HCT116 (cell line): ENCODE results near the gene MAP2K6. TPM values are rescaled to one million over a fixed set of nuclear protein-coding genes. Genes with fewer than 3 reads are reported as not detected.

ENCODE experiments used
- ATAC-seq: fragments of 200-7000 bp; cut with Tn5 transposase; 2 replicates; pipeline ENCODE4 v1.9.1; 2020; ENCODE audit warnings: mild to moderate bottlenecking, moderate library complexity
- BruUV-seq: library from RNA; stranded (reverse); fragments of 400-500 nt; replicated peaks from 2 replicates; lab custom pipeline; 2021; lab: Mats Ljungman, UMichigan
- CTCF ChIA-PET: fragments of 300-600 bp; sonication (Branson Sonifier 250); formaldehyde crosslinking; loops from one replicate; lab custom pipeline; 2021; ENCODE audit warnings: antibody characterized with exemption; lab: Charles Lee
- POLR2A ChIA-PET: fragments of 300-600, 350-600 bp; sonication (Branson Sonifier 250); formaldehyde crosslinking; loops from one replicate; lab custom pipeline; 2021; ENCODE audit warnings: antibody characterized with exemption; lab: Charles Lee
- RAD21 ChIA-PET, 2 experiments: fragments of 300-600 bp; sonication (Branson Sonifier 250); formaldehyde crosslinking; loops; one replicate each; lab custom pipeline; 2023; ENCODE audit warnings: low total read pairs in 2 of 2; ENCODE audit not compliant: uncharacterized antibody in 2 of 2, unreplicated experiment in 2 of 2, low non-redundant PET in 1 of 2; lab: Charles Lee
- DNase-seq: peaks from one replicate; pipeline ENCODE4 v3.0.0-alpha.2; 2010; ENCODE audit warnings: low read depth, low spot score
- H2AFZ ChIP-seq: fragments of 200-600 bp; shearing (Covaris generic), sonication (generic); 2 replicates; pipeline ENCODE4 v1.6.1; 2017; ENCODE audit warnings: low read depth, mixed run types, mixed read lengths, antibody characterized with exemption, low read length; ENCODE audit not compliant: poor library complexity, severe bottlenecking
- H3K27ac ChIP-seq: 2 replicates; pipeline ENCODE4 v1.5.1; 2012; ENCODE audit warnings: low read depth, low read length
- H3K27me3 ChIP-seq: fragments of 200-600 bp; sonication (generic); 2 replicates; pipeline ENCODE4 v1.6.1; 2016; ENCODE audit warnings: mixed run types, low read length, mixed read lengths; ENCODE audit not compliant: insufficient read depth
- H3K36me3 ChIP-seq, 2 experiments: fragments of 200-500 bp in 1 of 2; fragments of 200-600 bp in 1 of 2; sonication (Bioruptor generic) in 1 of 2; sonication (generic) in 1 of 2; 2 replicates each; pipeline versions ENCODE4 v1.5.1 to v1.6.1; 2014 to 2016; ENCODE audit warnings: low read length in 2 of 2, inconsistent platforms in 1 of 2, mixed read lengths in 1 of 2, mixed run types in 1 of 2; ENCODE audit not compliant: insufficient read depth in 2 of 2, control insufficient read depth in 1 of 2
- H3K4me1 ChIP-seq, 2 experiments: fragments of 200-600 bp in 1 of 2; sonication (generic) in 1 of 2; 2 replicates each; pipeline versions ENCODE4 v1.5.1 to v1.6.1; 2012 to 2017; ENCODE audit warnings: low read length in 2 of 2, inconsistent platforms in 1 of 2, mild to moderate bottlenecking in 1 of 2, mixed read lengths in 1 of 2, mixed run types in 1 of 2, moderate library complexity in 1 of 2; ENCODE audit not compliant: insufficient read depth in 2 of 2, control insufficient read depth in 1 of 2
- H3K4me2 ChIP-seq: fragments of 200-600 bp; sonication (generic); 2 replicates; pipeline ENCODE4 v1.6.1; 2017; ENCODE audit warnings: mixed run types, low read length, mixed read lengths
- H3K4me3 ChIP-seq, 2 experiments: fragments of 200-600 bp in 1 of 2; sonication (generic) in 1 of 2; replicated peaks in 1 of 2; 2 replicates each; pipeline ENCODE4 v1.5.1; 2011 to 2016; ENCODE audit warnings: low read length in 2 of 2, control low read depth in 1 of 2, low read depth in 1 of 2, mild to moderate bottlenecking in 1 of 2, mixed read lengths in 1 of 2, mixed run types in 1 of 2
- H3K79me2 ChIP-seq: fragments of 200-600 bp; sonication (generic); 2 replicates; pipeline ENCODE4 v1.6.1; 2017; ENCODE audit warnings: mild to moderate bottlenecking, mixed run types, low read length, moderate library complexity, mixed read lengths; ENCODE audit not compliant: insufficient read depth
- H3K9ac ChIP-seq: fragments of 200-600 bp; sonication (generic); 2 replicates; pipeline ENCODE4 v1.6.1; 2016; ENCODE audit warnings: low read length, mixed read lengths
- H3K9me2 ChIP-seq: fragments of 200-600 bp; sonication (generic), shearing (Covaris generic); 2 replicates; pipeline ENCODE4 v1.6.1; 2017; ENCODE audit warnings: mixed run types, mild to moderate bottlenecking, moderate library complexity; ENCODE audit not compliant: insufficient read depth
- H3K9me3 ChIP-seq, 2 experiments: fragments of 200-500 bp in 1 of 2; fragments of 200-600 bp in 1 of 2; sonication (Bioruptor generic) in 1 of 2; sonication (generic) in 1 of 2; 2 replicates each; pipeline ENCODE4 v1.6.1; 2014 to 2017; ENCODE audit warnings: low read length in 2 of 2, mixed read lengths in 2 of 2, inconsistent platforms in 1 of 2, low read depth in 1 of 2, mild to moderate bottlenecking in 1 of 2, mixed run types in 1 of 2, moderate library complexity in 1 of 2; ENCODE audit not compliant: control insufficient read depth in 1 of 2, insufficient read depth in 1 of 2
- H4K20me1 ChIP-seq: fragments of 200-600 bp; sonication (generic), shearing (Covaris generic); 2 replicates; pipeline ENCODE4 v1.6.1; 2017; ENCODE audit warnings: mixed run types, mild to moderate bottlenecking, moderate library complexity; ENCODE audit not compliant: insufficient read depth
- CBX3 ChIP-seq: IDR thresholded peaks from 2 replicates; pipeline ENCODE4 v1.6.1; 2012; ENCODE audit warnings: low read depth
- ELF1 ChIP-seq: IDR thresholded peaks from 2 replicates; pipeline ENCODE4 v1.6.1; 2012; ENCODE audit warnings: low read depth, borderline replicate concordance
- POLR2A ChIP-seq: IDR thresholded peaks from 2 replicates; pipeline ENCODE4 v1.7.0; 2011; ENCODE audit warnings: borderline replicate concordance; ENCODE audit not compliant: insufficient read depth, insufficient read length; ENCODE audit errors: extremely low read depth
- POLR2AphosphoS5 ChIP-seq: IDR thresholded peaks from 2 replicates; pipeline ENCODE4 v1.6.1; 2011; ENCODE audit warnings: mild to moderate bottlenecking, low read depth, low read length, moderate library complexity
- RAD21 ChIP-seq: IDR thresholded peaks from 2 replicates; pipeline ENCODE4 v1.6.1; 2012; ENCODE audit warnings: low read depth, mild to moderate bottlenecking
- SIN3A ChIP-seq: IDR thresholded peaks from 2 replicates; pipeline ENCODE4 v1.6.1; 2012; ENCODE audit warnings: low read depth
- SP1 ChIP-seq: IDR thresholded peaks from 2 replicates; pipeline ENCODE4 v1.6.1; 2012; ENCODE audit warnings: low read depth
- ZFX ChIP-seq: fragments of 450-650 bp; IDR thresholded peaks from 2 replicates; pipeline ENCODE4 v1.6.1; 2017
- ZNF274 ChIP-seq: fragments of 200-500 bp; sonication (Bioruptor generic); IDR thresholded peaks from 2 replicates; pipeline ENCODE4 v1.6.1; 2014; ENCODE audit warnings: mild to moderate bottlenecking, low read depth, low read length, inconsistent platforms
- intact Hi-C: fragments of 100-400 bp; cut with micrococcal nuclease; formaldehyde crosslinking; loops from 2 replicates; pipeline ENCODE4 v1.10.0; 2022
- total RNA-seq: library from RNA; stranded (reverse); gene quantifications from one replicate; pipeline ENCODE4 v1.2.1, GENCODE V29; 2021; ENCODE audit not compliant: unreplicated experiment
- TF ChIP-seq, protein P1 (sequence below): IDR thresholded peaks from 2 replicates; pipeline ENCODE4 v1.6.1; 2012; ENCODE audit warnings: low read depth
- TF ChIP-seq, protein P2 (sequence below): IDR thresholded peaks from 2 replicates; pipeline ENCODE4 v1.6.1; 2012
- TF ChIP-seq, protein P3 (sequence below): IDR thresholded peaks from 2 replicates; pipeline ENCODE4 v1.6.1; 2011; ENCODE audit warnings: mild to moderate bottlenecking, low read length, moderate library complexity; ENCODE audit not compliant: insufficient replicate concordance; ENCODE audit errors: extremely low read depth
- TF ChIP-seq, protein P4 (sequence below): IDR thresholded peaks from 2 replicates; pipeline ENCODE4 v1.6.1; 2012
- TF ChIP-seq, protein P5 (sequence below), 3 experiments: fragments of 200-600 bp in 1 of 3; sonication (generic) in 1 of 3; IDR thresholded peaks in 2 of 3; conservative IDR thresholded peaks in 1 of 3; 2 replicates each; pipeline ENCODE4 v1.5.1; 2012 to 2017; ENCODE audit warnings: low read depth in 2 of 3, low read length in 2 of 3, antibody characterized with exemption in 1 of 3, borderline replicate concordance in 1 of 3, control low read depth in 1 of 3, mild to moderate bottlenecking in 1 of 3, mixed read lengths in 1 of 3, mixed run types in 1 of 3, moderate library complexity in 1 of 3; ENCODE audit not compliant: insufficient read depth in 1 of 3

Gene MAP2K6
- total RNA-seq, 1 experiment from 2014 or later: 0.22 TPM

DNA sequence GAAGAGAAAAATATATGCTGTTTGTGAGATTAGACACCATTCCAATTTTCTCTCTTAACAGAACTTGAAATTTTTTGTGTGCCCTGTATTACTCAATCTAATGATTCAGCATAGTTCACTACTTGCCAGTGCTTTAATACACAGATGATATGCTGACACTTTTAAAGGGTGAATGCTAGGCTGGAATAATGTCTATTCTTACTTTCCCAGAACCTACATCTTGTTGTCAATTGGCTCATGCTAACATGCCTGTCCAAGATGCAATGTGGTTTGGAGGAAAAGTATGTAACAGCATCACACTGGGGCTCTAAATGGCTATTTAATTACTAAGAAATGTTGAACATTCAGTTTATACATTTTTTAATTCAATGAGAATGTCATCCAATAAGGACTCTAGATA, 7.6 kb upstream of the MAP2K6 start:
- no peaks in the 10 kb centered on the region for H3K79me2 ChIP-seq
- TF ChIP-seq ELF1 (no peak), RAD21 (no peak), POLR2A (no peak), ZNF274 (no peak), POLR2AphosphoS5 (no peak), SIN3A (no peak), SP1 (no peak), ZFX (no peak), CBX3 (no peak)
- TF ChIP-seq, protein P1, sequence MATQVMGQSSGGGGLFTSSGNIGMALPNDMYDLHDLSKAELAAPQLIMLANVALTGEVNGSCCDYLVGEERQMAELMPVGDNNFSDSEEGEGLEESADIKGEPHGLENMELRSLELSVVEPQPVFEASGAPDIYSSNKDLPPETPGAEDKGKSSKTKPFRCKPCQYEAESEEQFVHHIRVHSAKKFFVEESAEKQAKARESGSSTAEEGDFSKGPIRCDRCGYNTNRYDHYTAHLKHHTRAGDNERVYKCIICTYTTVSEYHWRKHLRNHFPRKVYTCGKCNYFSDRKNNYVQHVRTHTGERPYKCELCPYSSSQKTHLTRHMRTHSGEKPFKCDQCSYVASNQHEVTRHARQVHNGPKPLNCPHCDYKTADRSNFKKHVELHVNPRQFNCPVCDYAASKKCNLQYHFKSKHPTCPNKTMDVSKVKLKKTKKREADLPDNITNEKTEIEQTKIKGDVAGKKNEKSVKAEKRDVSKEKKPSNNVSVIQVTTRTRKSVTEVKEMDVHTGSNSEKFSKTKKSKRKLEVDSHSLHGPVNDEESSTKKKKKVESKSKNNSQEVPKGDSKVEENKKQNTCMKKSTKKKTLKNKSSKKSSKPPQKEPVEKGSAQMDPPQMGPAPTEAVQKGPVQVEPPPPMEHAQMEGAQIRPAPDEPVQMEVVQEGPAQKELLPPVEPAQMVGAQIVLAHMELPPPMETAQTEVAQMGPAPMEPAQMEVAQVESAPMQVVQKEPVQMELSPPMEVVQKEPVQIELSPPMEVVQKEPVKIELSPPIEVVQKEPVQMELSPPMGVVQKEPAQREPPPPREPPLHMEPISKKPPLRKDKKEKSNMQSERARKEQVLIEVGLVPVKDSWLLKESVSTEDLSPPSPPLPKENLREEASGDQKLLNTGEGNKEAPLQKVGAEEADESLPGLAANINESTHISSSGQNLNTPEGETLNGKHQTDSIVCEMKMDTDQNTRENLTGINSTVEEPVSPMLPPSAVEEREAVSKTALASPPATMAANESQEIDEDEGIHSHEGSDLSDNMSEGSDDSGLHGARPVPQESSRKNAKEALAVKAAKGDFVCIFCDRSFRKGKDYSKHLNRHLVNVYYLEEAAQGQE: no peak
- TF ChIP-seq, protein P2, sequence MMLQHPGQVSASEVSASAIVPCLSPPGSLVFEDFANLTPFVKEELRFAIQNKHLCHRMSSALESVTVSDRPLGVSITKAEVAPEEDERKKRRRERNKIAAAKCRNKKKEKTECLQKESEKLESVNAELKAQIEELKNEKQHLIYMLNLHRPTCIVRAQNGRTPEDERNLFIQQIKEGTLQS: no peak
- TF ChIP-seq, protein P3, sequence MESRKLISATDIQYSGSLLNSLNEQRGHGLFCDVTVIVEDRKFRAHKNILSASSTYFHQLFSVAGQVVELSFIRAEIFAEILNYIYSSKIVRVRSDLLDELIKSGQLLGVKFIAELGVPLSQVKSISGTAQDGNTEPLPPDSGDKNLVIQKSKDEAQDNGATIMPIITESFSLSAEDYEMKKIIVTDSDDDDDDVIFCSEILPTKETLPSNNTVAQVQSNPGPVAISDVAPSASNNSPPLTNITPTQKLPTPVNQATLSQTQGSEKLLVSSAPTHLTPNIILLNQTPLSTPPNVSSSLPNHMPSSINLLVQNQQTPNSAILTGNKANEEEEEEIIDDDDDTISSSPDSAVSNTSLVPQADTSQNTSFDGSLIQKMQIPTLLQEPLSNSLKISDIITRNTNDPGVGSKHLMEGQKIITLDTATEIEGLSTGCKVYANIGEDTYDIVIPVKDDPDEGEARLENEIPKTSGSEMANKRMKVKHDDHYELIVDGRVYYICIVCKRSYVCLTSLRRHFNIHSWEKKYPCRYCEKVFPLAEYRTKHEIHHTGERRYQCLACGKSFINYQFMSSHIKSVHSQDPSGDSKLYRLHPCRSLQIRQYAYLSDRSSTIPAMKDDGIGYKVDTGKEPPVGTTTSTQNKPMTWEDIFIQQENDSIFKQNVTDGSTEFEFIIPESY: no peak
- TF ChIP-seq, protein P4, sequence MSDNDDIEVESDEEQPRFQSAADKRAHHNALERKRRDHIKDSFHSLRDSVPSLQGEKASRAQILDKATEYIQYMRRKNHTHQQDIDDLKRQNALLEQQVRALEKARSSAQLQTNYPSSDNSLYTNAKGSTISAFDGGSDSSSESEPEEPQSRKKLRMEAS: no peak
- TF ChIP-seq, protein P5, sequence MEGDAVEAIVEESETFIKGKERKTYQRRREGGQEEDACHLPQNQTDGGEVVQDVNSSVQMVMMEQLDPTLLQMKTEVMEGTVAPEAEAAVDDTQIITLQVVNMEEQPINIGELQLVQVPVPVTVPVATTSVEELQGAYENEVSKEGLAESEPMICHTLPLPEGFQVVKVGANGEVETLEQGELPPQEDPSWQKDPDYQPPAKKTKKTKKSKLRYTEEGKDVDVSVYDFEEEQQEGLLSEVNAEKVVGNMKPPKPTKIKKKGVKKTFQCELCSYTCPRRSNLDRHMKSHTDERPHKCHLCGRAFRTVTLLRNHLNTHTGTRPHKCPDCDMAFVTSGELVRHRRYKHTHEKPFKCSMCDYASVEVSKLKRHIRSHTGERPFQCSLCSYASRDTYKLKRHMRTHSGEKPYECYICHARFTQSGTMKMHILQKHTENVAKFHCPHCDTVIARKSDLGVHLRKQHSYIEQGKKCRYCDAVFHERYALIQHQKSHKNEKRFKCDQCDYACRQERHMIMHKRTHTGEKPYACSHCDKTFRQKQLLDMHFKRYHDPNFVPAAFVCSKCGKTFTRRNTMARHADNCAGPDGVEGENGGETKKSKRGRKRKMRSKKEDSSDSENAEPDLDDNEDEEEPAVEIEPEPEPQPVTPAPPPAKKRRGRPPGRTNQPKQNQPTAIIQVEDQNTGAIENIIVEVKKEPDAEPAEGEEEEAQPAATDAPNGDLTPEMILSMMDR (IDR thresholded peaks at IDR 0.05 in 2 of 3, conservative IDR thresholded peaks at IDR 0.05 in 1 of 3; ENCODE audit: borderline replicate concordance in 1 of 3, insufficient read depth in 1 of 3, low read depth in 2 of 3, low read length in 2 of 3): no peak
- ChIA-PET CTCF (interaction anchor here (1.8 kb wide), 1 partner anchor 12 kb away, joined by 13 read pairs; no protein-coding TSS in a partner anchor), POLR2A (no interaction called here), RAD21 (no interaction called here)
- no peak overlapping the region for H3K9ac ChIP-seq
- intact Hi-C loops: no loop called here
- H3K9me3 ChIP-seq: no peaks in the 10 kb centered on the region
- no peak overlapping the region for H3K27ac ChIP-seq
- DNase-seq (no peak), ATAC-seq (no peak)
- no peaks in the 10 kb centered on the region for H4K20me1 ChIP-seq
- no peak overlapping the region for H3K4me3 ChIP-seq
- BruUV-seq: no TSS peak
- no peaks in the 10 kb centered on the region for H3K27me3 ChIP-seq
- H3K4me1 ChIP-seq: no peaks in the 10 kb centered on the region
- H3K4me2 ChIP-seq: no peak overlapping the region
- H3K36me3 ChIP-seq: no peaks in the 10 kb centered on the region
- H2AFZ ChIP-seq: no peak overlapping the region
- H3K9me2 ChIP-seq: no peaks in the 10 kb centered on the region
